DLD1 (cell line): Measurements from ENCODE around the gene ABTB2.

ENCODE experiments used
- in situ Hi-C: cut with HindIII; loops from 2 replicates; pipeline ENCODE4 v1.10.0; 2017; ENCODE audit warnings: low sequenced_read_pairs

ABTB2 gene

GRCh38 chr11:34363363-34364084 lies 5.7 kb upstream of the ABTB2 start:
- in situ Hi-C loops, result no loop called here

DNA sequence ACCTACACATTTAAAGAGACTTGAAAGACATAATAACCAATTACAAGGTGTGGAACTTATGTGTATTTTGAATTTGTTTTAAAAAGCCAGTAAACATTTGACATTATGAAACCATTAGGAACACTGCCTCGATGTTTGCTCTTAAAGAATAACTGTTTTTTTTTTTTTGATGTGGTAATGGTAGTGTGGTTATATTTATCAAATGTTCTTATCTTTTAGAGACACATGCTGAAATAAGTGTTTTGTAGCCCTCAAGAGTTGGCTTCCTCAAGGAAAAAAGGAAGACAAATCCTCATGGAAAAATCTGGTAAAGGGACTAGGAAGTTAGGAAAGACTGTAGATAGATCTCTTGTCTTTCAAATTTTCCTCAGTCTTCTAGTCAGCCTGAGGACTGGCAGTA lies 2.2 kb upstream of the ABTB2 start:
- in situ Hi-C loops, result no loop called here

GRCh38 chr11:34359548-34359891 lies 1.7 kb upstream of the ABTB2 start:
- in situ Hi-C loops, result no loop called here

GRCh38 chr11:34358728-34359547 lies 1.1 kb upstream of the ABTB2 start:
- in situ Hi-C loops, result no loop called here

- in situ Hi-C loops, result no loop called here
Measured at GRCh38 chr11:34358258-34358727, 483 bp upstream of the ABTB2 start.

- in situ Hi-C loops, result no loop called here
Measured at GRCh38 chr11:34356913-34357700, 703 bp downstream of the ABTB2 start.

- in situ Hi-C loops, result no loop called here
Measured at GRCh38 chr11:34356576-34356912, 1.3 kb downstream of the ABTB2 start.

DNA sequence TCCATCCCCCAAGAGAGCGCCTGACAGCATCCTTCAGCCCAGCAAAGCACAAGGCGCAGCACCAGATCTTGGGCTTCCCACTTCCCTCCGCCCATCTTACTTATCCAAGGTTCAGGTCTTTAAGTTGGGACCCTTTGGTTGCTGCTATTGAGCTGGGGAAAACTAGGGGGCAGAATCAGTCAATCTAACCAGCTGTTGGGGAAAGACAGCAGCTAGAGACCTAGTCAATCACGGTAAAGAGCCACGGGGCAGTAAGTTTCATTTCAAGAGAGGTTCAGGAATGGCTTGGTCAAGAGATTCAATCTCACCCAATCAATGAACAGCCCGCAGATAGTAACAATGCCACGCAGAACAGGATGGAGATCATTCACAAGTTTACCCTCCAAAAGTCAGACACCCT lies 1.7 kb downstream of the ABTB2 start:
- in situ Hi-C loops, result no loop called here

GRCh38 chr11:34355726-34356125 lies 2.1 kb downstream of the ABTB2 start:
- in situ Hi-C loops, result no loop called here

- in situ Hi-C loops, result loop anchor here (5.0 kb wide), 2 partner anchors 102 to 172 kb away; no protein-coding TSS in a partner anchor
Measured at GRCh38 chr11:34354782-34355181, 3.0 kb downstream of the ABTB2 start.

DNA sequence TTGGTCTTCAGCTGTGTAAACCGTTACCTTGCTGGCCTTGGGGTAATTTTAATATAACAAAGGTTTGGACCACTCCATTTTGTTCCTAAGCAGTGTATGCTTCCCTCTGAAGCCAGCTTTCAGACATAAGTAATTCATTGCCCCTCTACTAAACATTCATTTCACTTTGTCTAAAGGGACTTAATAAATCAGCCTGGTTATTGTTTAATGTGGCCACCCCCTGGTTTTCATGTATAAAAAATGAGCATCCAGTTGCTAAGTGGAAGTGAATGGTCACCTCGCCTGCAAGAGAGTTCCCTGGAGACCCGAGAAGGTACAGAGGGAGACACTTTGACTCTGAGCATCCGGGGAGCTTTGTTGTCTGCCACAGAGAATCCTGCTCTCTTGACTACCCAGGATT lies 3.9 kb downstream of the ABTB2 start:
- in situ Hi-C loops, result loop anchor here (5.0 kb wide), 2 partner anchors 102 to 172 kb away; no protein-coding TSS in a partner anchor

DNA sequence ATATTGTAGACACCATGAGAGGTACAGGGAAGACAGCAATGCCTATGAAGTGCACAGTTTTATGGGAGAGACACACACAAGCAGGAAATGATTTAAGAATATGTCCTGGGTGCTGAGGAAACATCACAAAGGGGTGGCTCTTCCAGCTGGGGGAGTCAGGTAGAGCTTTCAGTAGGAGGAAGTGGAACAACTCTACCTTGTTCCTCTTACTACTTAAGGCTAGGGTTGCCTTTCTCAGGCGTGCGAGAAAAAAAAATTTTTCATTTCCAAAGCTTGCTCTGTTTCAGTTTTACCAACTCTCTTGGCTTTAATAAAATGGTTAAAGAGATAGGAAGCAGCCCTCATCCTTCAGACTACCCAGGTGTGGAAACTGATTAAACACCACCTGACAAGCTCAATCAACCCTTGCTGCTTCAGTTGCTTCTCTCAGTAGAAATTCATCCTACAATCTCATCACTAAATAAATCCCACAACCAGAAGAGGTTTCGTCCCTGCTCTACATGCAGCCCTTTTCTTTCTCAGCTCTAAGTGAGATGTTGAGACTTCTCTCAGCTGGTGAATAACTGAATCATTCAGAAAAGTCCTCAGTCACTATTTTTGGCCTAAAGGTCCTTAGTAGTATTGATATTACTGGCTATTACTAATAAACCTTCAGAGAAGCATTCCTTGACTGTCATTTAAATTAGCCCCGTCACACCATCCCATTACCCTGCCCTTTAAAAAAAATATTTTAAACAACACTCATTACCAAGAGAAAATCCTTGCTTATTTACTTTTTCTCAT lies 5.9 kb downstream of the ABTB2 start:
- in situ Hi-C loops, result loop anchor here (5.0 kb wide), 2 partner anchors 100 to 170 kb away; no protein-coding TSS in a partner anchor

DNA sequence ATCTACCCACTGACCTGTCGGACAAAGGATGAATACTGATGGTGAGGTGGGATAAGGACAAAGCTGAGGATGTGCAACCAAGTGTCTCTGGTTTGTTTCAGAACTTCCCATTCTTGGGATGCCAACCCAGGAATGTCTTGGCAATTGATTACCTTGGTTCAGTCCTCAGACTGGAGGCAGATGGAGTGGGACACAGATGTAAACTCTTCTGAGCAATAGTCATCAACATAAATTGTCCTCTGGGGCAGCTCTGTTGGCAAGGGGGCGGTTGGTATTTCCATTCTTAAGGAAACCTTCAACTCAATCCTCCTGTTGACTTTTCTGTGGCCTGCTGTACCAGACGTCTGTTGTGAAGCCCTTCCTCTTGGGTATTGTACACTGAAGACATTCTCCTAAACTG lies 6.8 kb downstream of the ABTB2 start:
- in situ Hi-C loops, result loop anchor here (5.0 kb wide), 2 partner anchors 99 to 169 kb away; no protein-coding TSS in a partner anchor

- in situ Hi-C loops, result loop anchor here (5.0 kb wide), 2 partner anchors 98 to 168 kb away; no protein-coding TSS in a partner anchor
Measured at GRCh38 chr11:34349882-34350281, 7.9 kb downstream of the ABTB2 start.

- in situ Hi-C loops, result no loop called here
Measured at GRCh38 chr11:34348919-34349318, 8.9 kb downstream of the ABTB2 start.

GRCh38 chr11:34348096-34348495 lies 9.7 kb downstream of the ABTB2 start:
- in situ Hi-C loops, result no loop called here

DNA sequence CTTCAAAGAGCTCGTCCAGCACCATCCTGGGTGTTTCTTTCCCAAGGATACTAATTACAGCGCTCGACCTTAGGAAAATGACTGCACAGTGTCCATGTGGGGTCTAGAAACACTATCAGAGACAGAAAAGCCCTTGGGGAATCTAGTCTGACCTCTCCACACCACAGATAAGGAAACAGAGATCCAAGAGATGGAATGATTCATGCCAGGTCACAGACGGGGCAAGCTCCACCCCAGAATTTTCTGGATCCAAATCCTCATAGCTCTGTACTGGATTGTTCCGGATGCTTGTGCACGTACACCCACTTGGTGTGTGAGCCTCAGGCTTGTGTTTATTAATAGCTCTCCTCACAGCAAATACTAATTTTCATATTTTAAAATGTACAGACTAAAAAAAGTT lies 11.3 kb downstream of the ABTB2 start:
- in situ Hi-C loops, result no loop called here

DNA sequence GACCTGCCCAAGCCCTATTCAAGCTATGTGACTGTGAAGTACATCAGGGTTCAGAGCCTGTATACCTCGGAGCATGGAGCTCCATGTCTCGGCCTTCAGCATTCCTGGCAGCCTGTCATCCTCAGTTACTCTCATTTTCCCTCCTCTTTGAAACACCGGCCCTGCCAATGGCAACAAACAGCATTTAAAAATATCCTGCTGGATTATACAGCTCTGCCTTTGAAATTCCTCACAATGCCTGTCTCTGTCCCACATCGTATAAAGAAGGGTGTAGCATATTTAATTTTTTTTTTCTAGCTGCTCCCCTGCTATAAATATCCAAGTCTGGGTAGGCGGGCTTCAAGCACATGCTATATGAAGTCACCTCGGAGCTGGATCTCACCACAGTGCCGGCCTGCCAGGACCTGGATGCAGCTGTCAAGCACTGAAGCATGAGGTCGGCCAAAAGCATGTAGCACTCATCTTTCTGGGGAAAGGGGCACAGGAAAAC lies 11.8 kb downstream of the ABTB2 start:
- in situ Hi-C loops, result no loop called here

DNA sequence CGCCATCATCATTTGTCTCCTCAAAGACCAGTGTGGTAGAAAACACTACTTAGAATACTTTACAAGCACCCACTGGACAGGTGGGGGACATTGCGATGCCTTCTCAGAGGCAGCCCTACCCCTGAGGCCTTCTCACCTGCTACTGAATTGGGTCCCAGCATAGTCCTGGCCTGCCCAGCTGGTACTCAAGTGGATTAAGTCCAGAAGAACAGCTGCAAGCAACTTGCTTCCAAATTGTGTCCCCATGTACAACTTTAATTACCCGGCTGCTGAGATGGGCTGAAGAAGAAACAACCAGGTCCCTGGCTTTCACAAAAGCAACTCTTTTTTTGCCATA lies 12.3 kb downstream of the ABTB2 start:
- in situ Hi-C loops, result no loop called here

- in situ Hi-C loops, result no loop called here
Measured at GRCh38 chr11:34344768-34345539, 12.9 kb downstream of the ABTB2 start.
